Omental fat pad (tissue), 4 donors: Measurements from ENCODE around the gene IQCK. TPM values are rescaled to one million over a fixed set of nuclear protein-coding genes. Genes with fewer than 3 reads are reported as not detected.

Source experiments
- ATAC-seq: fragments of 150-250 bp; one replicate; pipeline ENCODE4 v1.9.1; 2016; ENCODE audit warnings: mild to moderate bottlenecking, moderate library complexity; ENCODE audit not compliant: low FRiP score
- DNase-seq: peaks from one replicate; pipeline ENCODE4 v3.0.0-alpha.2; 2019; ENCODE audit warnings: low spot score
- CTCF ChIP-seq, 3 donors: fragments of 450-650 bp; IDR thresholded peaks; one replicate each; pipeline ENCODE4 v1.5.1; 2016 to 2017; ENCODE audit warnings: antibody characterized with exemption in 3 of 3, mild to moderate bottlenecking in 3 of 3, moderate library complexity in 2 of 3
- total RNA-seq, 4 donors: library from RNA; depleted of rRNA; stranded (reverse); fragments of >200 nt; gene quantifications; one replicate each; pipeline ENCODE4 v1.1.0, GENCODE V29; 2016

IQCK gene
- total RNA-seq, 4 donors from 2014 or later = 14.5 to 28.2 (median 18.9) TPM

GRCh38 chr16:19748389-19749168 is 30.5 kb downstream of the IQCK start:
- ATAC-seq = no peak
- no peak for TF ChIP-seq CTCF (IDR thresholded peaks at IDR 0.05)

GRCh38 chr16:19749571-19750080 is 31.6 kb downstream of the IQCK start:
- DNase-seq (no peak), ATAC-seq (no peak)
- TF ChIP-seq CTCF (IDR thresholded peaks at IDR 0.05) = no peak

More at GRCh38 chr16:19748389-19749168, 30.5 kb downstream of the IQCK start:
- DNase-seq = no peak

GRCh38 chr16:19751478-19752385 is 33.7 kb downstream of the IQCK start:
- DNase-seq = no peak
- TF ChIP-seq CTCF (IDR thresholded peaks at IDR 0.05) = no peak
- ATAC-seq = no peak

- ATAC-seq = peak; percentile 89
- TF ChIP-seq CTCF (IDR thresholded peaks at IDR 0.05) = no peak
- DNase-seq = no peak
These were observed 36.0 kb downstream of the IQCK start for GRCh38 chr16:19753815-19754643.

- ATAC-seq = no peak
- DNase-seq = no peak
These were observed 36.6 kb downstream of the IQCK start for GRCh38 chr16:19754644-19755036.

More at GRCh38 chr16:19754644-19755036, 36.6 kb downstream of the IQCK start:
- TF ChIP-seq CTCF (IDR thresholded peaks at IDR 0.05) = no peak
